ENCODE results near the gene EYA4.

DNA sequence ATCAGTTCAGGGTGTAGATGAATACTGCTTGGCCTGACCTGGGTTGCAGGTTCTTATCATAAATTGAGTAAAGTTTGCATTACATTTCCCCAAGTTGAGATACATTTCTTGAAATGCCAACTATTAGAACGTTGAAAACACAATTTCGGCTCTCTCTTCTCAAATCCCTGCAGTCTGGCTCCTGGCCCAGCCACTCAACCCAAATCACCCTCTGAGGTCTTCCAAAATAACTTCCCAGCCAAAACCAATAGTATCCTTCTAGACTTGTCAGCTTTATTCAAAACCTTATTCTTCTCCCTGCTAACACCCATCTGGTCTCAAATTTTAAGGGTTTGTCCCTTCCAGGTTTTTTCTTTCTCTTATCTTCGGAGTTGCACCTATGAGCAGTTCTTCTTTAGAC is 263.6 kb downstream of the EYA4 start:
- TF ChIP-seq CTCF (IDR thresholded peaks at IDR 0.05) (no peak), POLR2AphosphoS5 (IDR thresholded peaks at IDR 0.05) (no peak), POLR2A (IDR thresholded peaks at IDR 0.05) (no peak)
